Bronchial epithelial cell (primary cell): ENCODE data around the gene SOX15. TPM values are rescaled to one million over a fixed set of nuclear protein-coding genes. Genes with fewer than 3 reads are reported as not detected.

Experiments
- DNase-seq: peaks from one replicate; pipeline ENCODE4 v3.0.0-alpha.2; 2010; ENCODE audit warnings: low read depth
- FAIRE-seq: peaks from 2 replicates; lab custom pipeline; 2011; peaks lifted over from hg19 to GRCh38; lab: Jason Lieb, UNC
- H3K27me3 ChIP-seq: 2 replicates; pipeline ENCODE4 v1.5.1; 2011; ENCODE audit warnings: low read length; ENCODE audit not compliant: control insufficient read depth, insufficient read depth
- H3K36me3 ChIP-seq: 2 replicates; pipeline ENCODE4 v1.5.1; 2011; ENCODE audit warnings: low read length; ENCODE audit not compliant: control insufficient read depth, insufficient read depth
- H3K4me3 ChIP-seq: 2 replicates; pipeline ENCODE4 v1.5.1; 2011; ENCODE audit warnings: mild to moderate bottlenecking, low read depth, low read length, control low read depth
- total RNA-seq: library from RNA; depleted of rRNA; stranded (reverse); fragments of >200 nt; gene quantifications from 2 replicates; pipeline ENCODE4 v1.2.1, GENCODE V29; 2014
- TF ChIP-seq, protein P1 (sequence below): IDR thresholded peaks from 2 replicates; pipeline ENCODE4 v1.5.1; 2011; ENCODE audit warnings: mild to moderate bottlenecking, moderate library complexity, low read length, control low read depth, inconsistent platforms; ENCODE audit not compliant: insufficient read depth, severe bottlenecking

The SOX15 gene
- total RNA-seq, 1 donor from 2014 or later: 23.4 TPM

DNA sequence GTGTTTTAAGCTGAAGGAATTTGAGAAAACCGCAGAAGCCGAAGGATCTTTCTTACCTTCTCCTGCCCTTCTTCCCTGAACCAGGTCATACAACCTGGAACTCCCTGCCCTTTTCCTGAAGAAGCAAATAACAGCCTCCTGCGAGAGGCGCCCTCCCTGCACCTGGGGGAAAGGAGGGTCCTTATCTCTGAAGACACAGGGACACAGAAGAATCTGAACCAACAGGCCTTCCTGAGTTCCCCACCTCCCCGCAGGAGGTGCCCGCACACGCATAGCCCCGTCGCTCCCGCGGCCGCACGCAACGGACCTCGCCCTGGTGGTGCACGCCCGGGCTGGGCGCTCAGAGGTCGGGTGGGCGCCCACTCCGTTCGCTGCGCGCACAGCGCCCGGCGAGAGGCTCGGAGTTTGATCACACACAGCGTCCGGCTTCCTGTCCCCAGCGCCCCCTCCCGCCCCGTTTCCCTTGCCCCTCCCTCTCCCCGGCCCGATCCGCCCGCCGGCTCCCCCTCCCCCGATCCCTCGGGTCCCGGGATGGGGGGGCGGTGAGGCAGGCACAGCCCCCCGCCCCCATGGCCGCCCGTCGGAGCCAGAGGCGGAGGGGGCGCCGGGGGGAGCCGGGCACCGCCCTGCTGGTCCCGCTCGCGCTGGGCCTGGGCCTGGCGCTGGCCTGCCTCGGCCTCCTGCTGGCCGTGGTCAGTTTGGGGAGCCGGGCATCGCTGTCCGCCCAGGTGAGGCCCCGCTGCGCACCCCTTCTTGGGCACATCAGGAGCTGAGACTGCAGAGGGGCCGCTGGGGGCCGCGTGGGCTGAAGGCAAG is 41.1 kb downstream of the SOX15 start, which contains the start of gene TNFSF12:
TSS of gene TNFSF12 (plus strand) at position 474 of the 816 bp plus-strand sequence. CDS start at position 570, 96 bp downstream.
- Histone ChIP-seq H3K27me3 (no peaks in the 10 kb centered on the region), H3K4me3 (peak within 1 kb of the TSS; percentile 44), H3K36me3 (no peaks in the 10 kb centered on the region)
- TF ChIP-seq, protein P1, sequence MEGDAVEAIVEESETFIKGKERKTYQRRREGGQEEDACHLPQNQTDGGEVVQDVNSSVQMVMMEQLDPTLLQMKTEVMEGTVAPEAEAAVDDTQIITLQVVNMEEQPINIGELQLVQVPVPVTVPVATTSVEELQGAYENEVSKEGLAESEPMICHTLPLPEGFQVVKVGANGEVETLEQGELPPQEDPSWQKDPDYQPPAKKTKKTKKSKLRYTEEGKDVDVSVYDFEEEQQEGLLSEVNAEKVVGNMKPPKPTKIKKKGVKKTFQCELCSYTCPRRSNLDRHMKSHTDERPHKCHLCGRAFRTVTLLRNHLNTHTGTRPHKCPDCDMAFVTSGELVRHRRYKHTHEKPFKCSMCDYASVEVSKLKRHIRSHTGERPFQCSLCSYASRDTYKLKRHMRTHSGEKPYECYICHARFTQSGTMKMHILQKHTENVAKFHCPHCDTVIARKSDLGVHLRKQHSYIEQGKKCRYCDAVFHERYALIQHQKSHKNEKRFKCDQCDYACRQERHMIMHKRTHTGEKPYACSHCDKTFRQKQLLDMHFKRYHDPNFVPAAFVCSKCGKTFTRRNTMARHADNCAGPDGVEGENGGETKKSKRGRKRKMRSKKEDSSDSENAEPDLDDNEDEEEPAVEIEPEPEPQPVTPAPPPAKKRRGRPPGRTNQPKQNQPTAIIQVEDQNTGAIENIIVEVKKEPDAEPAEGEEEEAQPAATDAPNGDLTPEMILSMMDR: no peak
- FAIRE-seq (no peak), DNase-seq (peak; percentile 11)

- Histone ChIP-seq H3K27me3 (no peaks in the 10 kb centered on the region), H3K36me3 (no peaks in the 10 kb centered on the region), H3K4me3 (no peak overlapping the region)
- no peak for DNase-seq
- no peak for FAIRE-seq
- TF ChIP-seq, protein P1: no peak
These were observed 45.0 kb downstream of the SOX15 start for GRCh38 chr17:7544911-7545310.

DNA sequence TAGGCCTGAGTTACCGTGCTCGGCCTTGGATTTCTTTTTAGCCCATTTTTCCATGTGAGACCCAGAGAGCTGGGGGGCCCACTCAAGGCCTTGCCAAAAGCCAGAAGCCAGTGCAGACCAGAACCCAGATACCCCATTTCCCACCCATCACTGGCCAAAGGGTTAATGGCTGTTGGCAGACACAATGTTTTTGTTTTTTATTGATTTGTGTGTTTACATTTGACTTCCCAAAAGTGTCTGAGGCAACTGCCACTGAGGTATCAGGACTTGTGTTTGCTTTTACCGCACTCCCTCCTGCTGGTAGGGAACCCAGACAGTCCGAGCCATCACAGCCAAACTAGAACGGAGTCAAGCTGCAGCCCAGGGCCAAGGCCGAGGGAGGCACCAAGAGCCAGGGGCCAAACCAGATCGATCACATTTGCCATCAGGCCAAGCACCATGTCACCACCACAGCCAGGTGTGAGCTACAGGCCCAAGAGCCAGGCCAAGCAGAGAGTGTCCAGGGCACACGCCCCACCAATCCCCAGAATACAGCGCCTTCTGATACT is 48.7 kb downstream of the SOX15 start:
- DNase-seq: no peak
- TF ChIP-seq, protein P1: no peak
- Histone ChIP-seq H3K27me3 (no peaks in the 10 kb centered on the region), H3K4me3 (no peak overlapping the region), H3K36me3 (no peaks in the 10 kb centered on the region)
- no peak for FAIRE-seq

GRCh38 chr17:7538891-7539545 is 50.9 kb downstream of the SOX15 start:
- TF ChIP-seq, protein P1: no peak
- no peaks in the 10 kb centered on the region for H3K36me3 ChIP-seq
- FAIRE-seq: no peak
- H3K4me3 ChIP-seq: no peak overlapping the region
- no peak for DNase-seq
- H3K27me3 ChIP-seq: no peaks in the 10 kb centered on the region

Other genes starting within 250 kb of the SOX15 start
- 24.2 and 26.6 TPM in 2 replicates for gene KCTD11, start 237.9 kb downstream of the SOX15 start, total RNA-seq
- not detected in 2 replicates for gene TMEM95, start 234.9 kb downstream of the SOX15 start, total RNA-seq
- gene TNK1, start 209.0 kb downstream of the SOX15 start, total RNA-seq: 7.4 and 11.8 TPM in 2 replicates
- 9.0 and 13.2 TPM in 2 replicates for gene PLSCR3, start 195.6 kb downstream of the SOX15 start, total RNA-seq
- gene TMEM256, start 186.0 kb downstream of the SOX15 start, total RNA-seq: 40.3 and 67.7 TPM in 2 replicates
- 0.79 and 1.2 TPM in 2 replicates for gene NLGN2, start 182.2 kb downstream of the SOX15 start, total RNA-seq
- gene SPEM1, start 169.8 kb downstream of the SOX15 start, total RNA-seq: 0.13 TPM in 1 of 2 replicates, not detected in the other
- not detected in 2 replicates for gene SPEM2, start 164.5 kb downstream of the SOX15 start, total RNA-seq
- gene SPEM3, start 161.2 kb downstream of the SOX15 start, total RNA-seq: not detected in 2 replicates
- 7.3 and 12.6 TPM in 2 replicates for gene TMEM102, start 154.7 kb downstream of the SOX15 start, total RNA-seq
- gene FGF11, start 150.6 kb downstream of the SOX15 start, total RNA-seq: 12.4 and 28.3 TPM in 2 replicates
- gene CHRNB1, start 145.0 kb downstream of the SOX15 start, total RNA-seq: 9.7 and 16.8 TPM in 2 replicates
- 8.7 and 9.2 TPM in 2 replicates for gene ZBTB4, start 110.5 kb downstream of the SOX15 start, total RNA-seq
- gene SLC35G6, start 108.6 kb downstream of the SOX15 start, total RNA-seq: not detected in 2 replicates
- gene POLR2A, start 105.7 kb downstream of the SOX15 start, total RNA-seq: 38.4 and 79.6 TPM in 2 replicates
- 0.53 and 1.0 TPM in 2 replicates for gene TNFSF12, start 41.0 kb downstream of the SOX15 start, total RNA-seq
- gene TNFSF13, start 31.3 kb downstream of the SOX15 start, total RNA-seq: 2.6 and 3.7 TPM in 2 replicates
- gene SENP3, start 28.2 kb downstream of the SOX15 start, total RNA-seq: 94.7 and 129 TPM in 2 replicates
- 11.3 and 16.4 TPM in 2 replicates for gene CD68, start 10.5 kb downstream of the SOX15 start, total RNA-seq
- gene MPDU1, start 6.2 kb downstream of the SOX15 start, total RNA-seq: 54.7 and 56.3 TPM in 2 replicates
- gene FXR2, start 24.8 kb upstream of the SOX15 start, total RNA-seq: 42.1 and 43.2 TPM in 2 replicates
- 23.9 and 38.7 TPM in 2 replicates for gene SAT2, start 37.7 kb upstream of the SOX15 start, total RNA-seq
- 0.38 TPM in 1 of 2 replicates, not detected in the other for gene SHBG, start 40.0 kb upstream of the SOX15 start, total RNA-seq
- gene ATP1B2, start 60.8 kb upstream of the SOX15 start, total RNA-seq: not detected in 2 replicates
- gene TP53, start 97.4 kb upstream of the SOX15 start, total RNA-seq: 9.2 and 15.1 TPM in 2 replicates
- 3.5 and 4.2 TPM in 2 replicates for gene WRAP53, start 98.4 kb upstream of the SOX15 start, total RNA-seq
- under 0.01 TPM in 2 replicates for gene EFNB3, start 115.1 kb upstream of the SOX15 start, total RNA-seq
- gene DNAH2, start 127.7 kb upstream of the SOX15 start, total RNA-seq: under 0.01 and 0.26 TPM in 2 replicates
- gene KDM6B, start 244.1 kb upstream of the SOX15 start, total RNA-seq: 2.9 and 6.0 TPM in 2 replicates